ENCODE measurements around the gene ARMC9.
A peak's percentile ranks its signal among the peaks of the same experiment; 100 is the strongest.

DNA sequence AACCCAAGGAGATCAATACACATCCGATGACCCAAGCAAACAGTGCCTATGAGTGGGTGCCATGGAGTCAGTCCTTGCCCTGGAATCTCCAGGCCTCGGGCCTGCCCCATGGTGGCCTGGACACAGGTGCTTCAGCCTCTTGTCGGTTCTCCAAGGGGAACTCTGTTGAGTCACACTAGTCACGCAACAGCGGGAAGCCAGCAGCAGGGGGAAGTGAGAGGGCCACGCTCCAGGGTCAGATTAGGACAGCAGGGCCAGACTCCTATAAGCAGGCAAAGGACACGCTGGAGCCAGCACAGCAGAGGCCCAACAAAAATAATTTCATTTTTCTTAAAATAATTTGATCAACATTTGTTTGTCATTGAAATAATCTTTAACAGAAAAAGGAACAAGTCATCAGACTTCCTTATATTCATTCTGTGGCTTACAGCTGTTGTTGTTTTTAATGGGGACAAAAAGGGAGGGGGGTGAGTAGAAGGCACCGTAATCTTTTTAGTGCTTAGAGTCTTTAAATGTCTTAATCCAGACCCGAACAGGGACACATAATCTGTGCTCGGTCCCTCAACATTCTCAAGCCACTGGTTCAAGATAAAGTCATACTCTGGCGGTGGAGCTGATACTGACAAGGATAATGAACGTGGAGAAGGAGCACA lies 16.4 kb upstream of the ARMC9 start:
- TF ChIP-seq, protein P1, sequence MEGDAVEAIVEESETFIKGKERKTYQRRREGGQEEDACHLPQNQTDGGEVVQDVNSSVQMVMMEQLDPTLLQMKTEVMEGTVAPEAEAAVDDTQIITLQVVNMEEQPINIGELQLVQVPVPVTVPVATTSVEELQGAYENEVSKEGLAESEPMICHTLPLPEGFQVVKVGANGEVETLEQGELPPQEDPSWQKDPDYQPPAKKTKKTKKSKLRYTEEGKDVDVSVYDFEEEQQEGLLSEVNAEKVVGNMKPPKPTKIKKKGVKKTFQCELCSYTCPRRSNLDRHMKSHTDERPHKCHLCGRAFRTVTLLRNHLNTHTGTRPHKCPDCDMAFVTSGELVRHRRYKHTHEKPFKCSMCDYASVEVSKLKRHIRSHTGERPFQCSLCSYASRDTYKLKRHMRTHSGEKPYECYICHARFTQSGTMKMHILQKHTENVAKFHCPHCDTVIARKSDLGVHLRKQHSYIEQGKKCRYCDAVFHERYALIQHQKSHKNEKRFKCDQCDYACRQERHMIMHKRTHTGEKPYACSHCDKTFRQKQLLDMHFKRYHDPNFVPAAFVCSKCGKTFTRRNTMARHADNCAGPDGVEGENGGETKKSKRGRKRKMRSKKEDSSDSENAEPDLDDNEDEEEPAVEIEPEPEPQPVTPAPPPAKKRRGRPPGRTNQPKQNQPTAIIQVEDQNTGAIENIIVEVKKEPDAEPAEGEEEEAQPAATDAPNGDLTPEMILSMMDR (IDR thresholded peaks at IDR 0.05), result peak in 1 of 12 donors; percentile 7
- TF ChIP-seq POLR2A (IDR thresholded peaks at IDR 0.05), result no peak

Data from heart left ventricle (tissue), 13 donors.